ENCODE data around the gene ZFR.
"Not testable (repeated sequence)": the region's sequence is repeated elsewhere in the genome, so short reads cannot be mapped to it uniquely, and the experiment has no call there.

DNA sequence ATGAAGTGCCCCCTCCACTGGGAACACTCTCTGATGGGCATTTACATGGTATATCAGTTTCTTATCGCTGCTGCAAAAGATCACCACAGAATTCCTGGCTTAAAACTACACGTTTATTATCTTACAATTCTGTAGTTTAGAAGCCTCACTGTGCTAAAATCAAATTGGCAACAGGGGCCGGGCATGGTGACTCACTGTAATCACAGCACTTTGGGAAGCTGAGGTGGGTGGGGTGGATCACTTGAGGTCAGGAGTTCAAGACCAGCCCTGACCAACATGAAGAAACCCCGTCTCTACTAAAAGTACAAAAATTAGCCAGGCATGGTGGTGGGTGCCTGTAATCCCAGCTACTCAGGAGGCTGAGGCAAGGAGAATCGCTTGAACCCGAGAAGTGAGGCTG is 7.8 kb upstream of the ZFR start:
- not testable (repeated sequence) for TF ChIP-seq PATZ1 (CRISPR knock-in tag; IDR thresholded peaks at IDR 0.05; ENCODE audit: borderline replicate concordance); OSR1 (CRISPR knock-in tag; IDR thresholded peaks at IDR 0.05)
